Keratinocyte (primary cell): ENCODE results near the gene SLC9A3. TPM values are rescaled to one million over a fixed set of nuclear protein-coding genes. Genes with fewer than 3 reads are reported as not detected.

Experiments used
- DNase-seq: peaks from one replicate; pipeline ENCODE4 v3.0.0-alpha.2; 2011; ENCODE audit warnings: low read depth, missing footprints, low spot score
- FAIRE-seq: peaks from 2 replicates; lab custom pipeline; 2011; peaks lifted over from hg19 to GRCh38; lab: Jason Lieb, UNC
- H2AFZ ChIP-seq: 2 replicates; pipeline ENCODE4 v1.6.0; 2012; ENCODE audit warnings: low read length, control low read depth, inconsistent platforms; ENCODE audit not compliant: control insufficient read depth
- H3K27ac ChIP-seq: 2 replicates; pipeline ENCODE4 v1.5.1; 2011; ENCODE audit warnings: low read length; ENCODE audit not compliant: control insufficient read depth, insufficient read depth
- H3K27me3 ChIP-seq: 3 replicates; pipeline ENCODE4 v1.6.0; 2011; ENCODE audit warnings: low read length; ENCODE audit not compliant: control insufficient read depth, insufficient read depth; ENCODE audit errors: extremely low read depth
- H3K36me3 ChIP-seq, 2 experiments: 2 replicates in 1 of 2; 3 replicates in 1 of 2; pipeline ENCODE4 v1.5.1; 2011; ENCODE audit warnings: low read length in 2 of 2, mild to moderate bottlenecking in 1 of 2; ENCODE audit not compliant: control insufficient read depth in 2 of 2, insufficient read depth in 2 of 2; ENCODE audit errors: extremely low read depth in 1 of 2
- H3K4me1 ChIP-seq: 3 replicates; pipeline ENCODE4 v1.5.1; 2011; ENCODE audit warnings: low read length; ENCODE audit not compliant: control insufficient read depth, insufficient read depth; ENCODE audit errors: extremely low read depth
- H3K4me2 ChIP-seq: 3 replicates; pipeline ENCODE4 v1.6.0; 2011; ENCODE audit warnings: low read depth, low read length; ENCODE audit not compliant: control insufficient read depth, insufficient read depth; ENCODE audit errors: extremely low read depth
- H3K4me3 ChIP-seq, 3 experiments: fragments of 200-600 bp in 1 of 3; sonication (generic) in 1 of 3; 2 replicates in 2 of 3; 3 replicates in 1 of 3; pipeline ENCODE4 v1.5.1; 2011 to 2016; ENCODE audit warnings: low read length in 3 of 3, mild to moderate bottlenecking in 3 of 3, control low read depth in 2 of 3, inconsistent platforms in 1 of 3, low read depth in 1 of 3, mixed read lengths in 1 of 3, mixed run types in 1 of 3, moderate library complexity in 1 of 3; ENCODE audit not compliant: control insufficient read depth in 2 of 3, insufficient read depth in 2 of 3; ENCODE audit errors: extremely low read depth in 1 of 3
- H3K79me2 ChIP-seq: 2 replicates; pipeline ENCODE4 v1.6.0; 2012; ENCODE audit warnings: low read length; ENCODE audit not compliant: control insufficient read depth, insufficient read depth
- H3K9ac ChIP-seq: 3 replicates; pipeline ENCODE4 v1.6.0; 2011; ENCODE audit warnings: low read length; ENCODE audit not compliant: control insufficient read depth, insufficient read depth; ENCODE audit errors: extremely low read depth
- H3K9me1 ChIP-seq: 3 replicates; pipeline ENCODE4 v1.6.0; 2011; ENCODE audit warnings: low read length; ENCODE audit not compliant: control insufficient read depth, insufficient read depth; ENCODE audit errors: extremely low read depth
- H3K9me3 ChIP-seq: 2 replicates; pipeline ENCODE4 v1.5.1; 2012; ENCODE audit warnings: low read depth, low read length; ENCODE audit not compliant: control insufficient read depth
- H4K20me1 ChIP-seq: 3 replicates; pipeline ENCODE4 v1.6.0; 2011; ENCODE audit warnings: low read length; ENCODE audit not compliant: control insufficient read depth, insufficient read depth; ENCODE audit errors: extremely low read depth
- EZH2 ChIP-seq: IDR thresholded peaks from one replicate; pipeline ENCODE4 v1.6.1; 2012; ENCODE audit warnings: inconsistent platforms, mild to moderate bottlenecking, low read length, moderate library complexity
- dilution Hi-C: fragments of 300-500 bp; cut with MboI; formaldehyde crosslinking; loops from one replicate; pipeline ENCODE4 v1.7.0; 2020; ENCODE audit warnings: low sequenced_read_pairs; ENCODE audit not compliant: extremely low pct_ligation_motif_present
- polyA plus RNA-seq, 5 experiments: library from polyadenylated mRNA; depleted of rRNA in 3 of 5; stranded (reverse) in 3 of 5; stranded (forward) in 1 of 5; unstranded in 1 of 5; fragments of >200 nt; gene quantifications; 1 replicate in 1 of 5; 2 replicates in 3 of 5; 3 replicates in 1 of 5; pipeline versions ENCODE4 v1.2.1 to v1.2.3, GENCODE V29; 2011 to 2012; ENCODE audit warnings: missing spikeins in 2 of 5, low read depth in 1 of 5, low replicate concordance in 1 of 5
- TF ChIP-seq, protein P1 (sequence below), 3 experiments: IDR thresholded peaks in 1 of 3; conservative IDR thresholded peaks in 1 of 3; optimal IDR thresholded peaks in 1 of 3; 2 replicates in 2 of 3; 3 replicates in 1 of 3; pipeline versions ENCODE3 to v1.5.1; 2011; ENCODE audit warnings: low read length in 3 of 3, mild to moderate bottlenecking in 3 of 3, moderate library complexity in 2 of 3, control low read depth in 1 of 3, inconsistent platforms in 1 of 3; ENCODE audit not compliant: insufficient read depth in 2 of 3; ENCODE audit errors: extremely low read depth in 1 of 3

The SLC9A3 gene
- polyA plus RNA-seq, 1 donor (not counting 4 experiments of a cell fraction or from before 2014, with no cell fraction given): 0.55 TPM

DNA sequence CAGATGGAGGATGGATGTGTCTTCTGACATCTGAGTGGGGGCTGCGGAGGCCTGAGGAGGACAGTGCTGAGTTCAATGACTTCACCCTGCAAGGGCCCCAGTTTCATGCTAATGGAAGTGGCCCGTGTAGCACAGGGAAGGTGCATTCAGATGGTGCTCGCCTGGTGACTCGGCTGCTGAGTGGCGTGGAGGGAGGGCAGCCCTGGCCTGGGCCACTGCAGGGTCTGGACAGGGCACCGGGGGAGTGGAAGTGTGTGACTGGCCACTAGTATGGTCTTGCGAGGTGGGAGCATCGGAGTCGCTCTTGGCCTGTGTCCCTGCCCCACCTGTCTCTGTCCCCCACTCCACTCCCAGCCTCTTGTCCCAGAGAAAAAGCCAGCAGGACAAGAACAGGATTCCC is 1.7 kb upstream of the SLC9A3 start:
- dilution Hi-C loops: no loop called here
- DNase-seq (no peak), FAIRE-seq (no peak)
- Histone ChIP-seq H4K20me1 (no peaks in the 10 kb centered on the region), H3K36me3 (no peaks in the 10 kb centered on the region), H3K9me3 (no peaks in the 10 kb centered on the region), H3K27me3 (peaks cover 85% of the 10 kb centered on the region), H3K9ac (no peak overlapping the region), H3K4me3 (no peak overlapping the region), H3K79me2 (no peaks in the 10 kb centered on the region), H2AFZ (no peak overlapping the region), H3K9me1 (no peaks in the 10 kb centered on the region), H3K27ac (no peak overlapping the region), H3K4me2 (no peak overlapping the region), H3K4me1 (no peaks in the 10 kb centered on the region)
- TF ChIP-seq, protein P1, sequence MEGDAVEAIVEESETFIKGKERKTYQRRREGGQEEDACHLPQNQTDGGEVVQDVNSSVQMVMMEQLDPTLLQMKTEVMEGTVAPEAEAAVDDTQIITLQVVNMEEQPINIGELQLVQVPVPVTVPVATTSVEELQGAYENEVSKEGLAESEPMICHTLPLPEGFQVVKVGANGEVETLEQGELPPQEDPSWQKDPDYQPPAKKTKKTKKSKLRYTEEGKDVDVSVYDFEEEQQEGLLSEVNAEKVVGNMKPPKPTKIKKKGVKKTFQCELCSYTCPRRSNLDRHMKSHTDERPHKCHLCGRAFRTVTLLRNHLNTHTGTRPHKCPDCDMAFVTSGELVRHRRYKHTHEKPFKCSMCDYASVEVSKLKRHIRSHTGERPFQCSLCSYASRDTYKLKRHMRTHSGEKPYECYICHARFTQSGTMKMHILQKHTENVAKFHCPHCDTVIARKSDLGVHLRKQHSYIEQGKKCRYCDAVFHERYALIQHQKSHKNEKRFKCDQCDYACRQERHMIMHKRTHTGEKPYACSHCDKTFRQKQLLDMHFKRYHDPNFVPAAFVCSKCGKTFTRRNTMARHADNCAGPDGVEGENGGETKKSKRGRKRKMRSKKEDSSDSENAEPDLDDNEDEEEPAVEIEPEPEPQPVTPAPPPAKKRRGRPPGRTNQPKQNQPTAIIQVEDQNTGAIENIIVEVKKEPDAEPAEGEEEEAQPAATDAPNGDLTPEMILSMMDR (optimal IDR thresholded peaks at IDR 0.05 in 1 of 3, IDR thresholded peaks at IDR 0.05 in 1 of 3, conservative IDR thresholded peaks at IDR 0.05 in 1 of 3; ENCODE audit: extremely low read depth in 1 of 3, insufficient read depth in 2 of 3, low read length in 3 of 3): no peak
- TF ChIP-seq EZH2: peak; percentile 24

DNA sequence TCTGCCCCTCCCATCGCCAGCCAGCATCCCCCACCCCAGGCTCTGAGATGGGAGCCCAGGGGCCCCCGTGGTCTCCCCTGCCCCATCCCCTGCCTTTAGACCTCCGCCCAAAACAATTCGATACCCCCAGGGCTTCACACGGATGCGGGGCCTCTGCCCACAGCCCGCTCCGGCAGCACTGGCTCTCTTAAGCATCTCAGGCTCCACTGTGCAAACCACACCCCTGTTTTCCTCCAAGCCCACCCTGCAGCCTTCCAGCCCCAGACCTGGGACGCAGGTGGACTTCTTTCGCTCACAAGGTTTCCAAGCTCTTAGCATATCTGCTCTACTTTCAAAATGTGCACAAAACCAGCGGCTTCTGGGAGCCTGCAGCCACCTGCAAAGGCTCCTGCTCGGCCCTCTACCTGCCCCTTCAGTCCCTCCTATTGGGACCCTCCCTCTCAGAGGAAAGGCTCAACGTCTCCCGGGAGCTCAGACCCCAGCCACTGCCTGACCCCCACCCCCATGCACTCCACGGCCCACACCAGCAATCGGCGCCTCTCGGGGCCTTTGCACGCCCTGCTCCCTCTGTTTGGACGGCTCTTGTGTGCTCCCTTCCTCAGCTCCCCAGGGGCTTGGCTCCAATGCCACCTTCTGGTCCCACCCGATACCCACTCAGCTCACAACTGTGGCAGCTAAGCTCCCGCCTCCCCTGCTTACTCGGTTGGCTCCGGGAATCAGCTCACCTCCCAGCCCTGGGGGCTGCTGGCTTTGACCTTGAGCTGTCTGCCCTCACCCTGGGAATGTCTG is 918 bp upstream of the SLC9A3 start:
- Histone ChIP-seq H3K36me3 (no peaks in the 10 kb centered on the region), H3K9me1 (no peaks in the 10 kb centered on the region), H2AFZ (no peak overlapping the region), H3K9ac (no peak overlapping the region), H3K27ac (no peak overlapping the region), H3K9me3 (no peaks in the 10 kb centered on the region), H4K20me1 (no peaks in the 10 kb centered on the region), H3K79me2 (no peaks in the 10 kb centered on the region), H3K4me2 (no peak overlapping the region), H3K27me3 (peaks cover 79% of the 10 kb centered on the region), H3K4me3 (no peak overlapping the region), H3K4me1 (no peaks in the 10 kb centered on the region)
- DNase-seq (no peak), FAIRE-seq (no peak)
- TF ChIP-seq, protein P1 (optimal IDR thresholded peaks at IDR 0.05 in 1 of 3, IDR thresholded peaks at IDR 0.05 in 1 of 3, conservative IDR thresholded peaks at IDR 0.05 in 1 of 3; ENCODE audit: extremely low read depth in 1 of 3, insufficient read depth in 2 of 3, low read length in 3 of 3): no peak
- peak; percentile 46 for TF ChIP-seq EZH2
- dilution Hi-C loops: no loop called here
